Measurements from ENCODE around the gene MYO1D.

MYO1D gene

DNA sequence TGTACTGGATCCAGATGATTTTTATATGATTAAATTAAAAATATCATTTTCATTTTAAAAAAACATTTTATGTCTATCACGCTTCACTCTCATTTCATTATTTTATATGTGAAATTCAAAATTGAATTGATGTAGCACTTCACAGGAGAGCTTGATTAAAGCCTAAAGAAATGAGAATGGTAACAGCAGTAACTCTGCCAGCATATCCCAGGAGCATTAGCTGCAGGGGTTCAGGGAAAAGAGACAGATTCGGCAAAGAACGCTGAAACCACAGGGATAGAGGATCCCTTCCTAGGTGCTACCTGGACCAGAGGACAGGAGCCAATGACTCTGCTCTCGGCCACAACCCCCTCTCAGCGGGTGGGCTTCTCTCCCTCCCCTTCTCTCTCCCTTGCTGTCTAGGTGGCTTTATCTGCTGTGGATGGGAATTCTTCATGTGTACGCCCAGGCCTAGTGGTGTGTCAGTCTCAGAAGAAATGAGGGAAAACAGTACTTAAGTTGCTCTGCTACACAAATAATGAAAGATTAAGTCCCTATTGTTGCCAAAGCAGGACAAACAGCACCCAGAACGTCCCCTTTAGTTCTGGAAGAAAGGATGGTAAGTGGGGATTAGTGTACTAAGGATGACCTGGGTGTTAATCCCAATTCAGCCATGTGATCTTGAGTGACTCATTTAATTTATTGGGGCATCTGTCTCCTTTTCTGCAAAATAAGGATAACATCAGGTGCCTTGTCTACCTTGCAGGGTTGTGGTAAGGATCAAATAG lies 266.9 kb downstream of the MYO1D start:
- no peak for DNase-seq

DNA sequence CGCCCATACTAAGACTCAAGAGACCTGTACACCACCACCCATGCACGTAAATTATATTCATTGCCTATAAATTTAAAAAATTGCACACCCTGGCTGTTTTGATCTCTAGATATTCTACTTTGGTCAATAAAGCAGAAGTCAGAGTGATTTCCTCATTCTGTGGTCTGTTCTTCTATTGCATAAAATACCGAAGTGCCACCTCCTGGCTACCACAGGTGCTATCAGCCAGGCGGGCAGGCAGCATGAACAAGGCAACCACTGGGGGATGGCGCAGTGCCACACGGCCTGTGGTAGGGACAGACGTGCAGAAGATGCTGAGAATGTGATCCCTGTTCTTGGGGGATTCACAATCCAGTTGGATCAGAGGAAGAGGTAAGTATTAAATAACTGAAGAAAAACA lies 267.8 kb downstream of the MYO1D start:
- DNase-seq, result peak in 1 of 2 experiments; percentile 15

DNA sequence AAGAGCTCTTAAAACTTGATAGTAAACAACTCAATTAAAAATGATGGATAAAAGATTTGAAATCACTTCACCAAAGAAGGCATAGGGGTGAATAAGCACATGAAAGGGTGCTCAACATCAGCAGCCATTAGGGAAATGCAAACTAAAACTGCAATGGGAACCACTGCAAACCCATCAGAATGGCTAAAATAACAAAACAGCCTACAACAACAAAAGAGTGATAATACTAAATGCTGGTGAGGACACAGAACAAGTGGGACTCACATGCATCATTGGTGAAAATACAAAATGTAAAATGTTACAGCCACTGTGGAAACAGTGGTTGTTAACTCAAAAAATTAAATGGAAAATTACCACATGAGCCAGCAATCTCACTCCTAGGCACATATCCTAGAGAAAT lies 268.7 kb downstream of the MYO1D start:
- no peak for DNase-seq

DNA sequence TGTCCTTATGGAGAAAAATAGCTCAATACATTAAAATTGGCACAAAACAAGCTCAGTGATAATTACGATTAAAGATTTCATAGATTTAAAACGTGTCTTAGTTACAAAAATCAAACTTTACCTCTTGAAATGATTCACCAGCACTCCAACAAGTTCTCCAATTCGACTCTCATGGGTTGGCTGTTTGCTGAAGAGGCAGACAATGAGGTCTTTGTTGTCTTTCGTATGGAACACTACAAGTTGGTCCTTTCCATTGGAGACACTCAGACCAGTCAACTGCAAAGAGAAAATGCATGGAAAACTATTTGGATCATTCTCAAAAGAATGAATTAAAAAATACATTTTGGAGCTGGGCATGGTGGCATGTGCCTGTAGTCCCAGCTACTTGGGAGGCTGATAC lies 272.0 kb downstream of the MYO1D start:
- DNase-seq, result no peak

DNA sequence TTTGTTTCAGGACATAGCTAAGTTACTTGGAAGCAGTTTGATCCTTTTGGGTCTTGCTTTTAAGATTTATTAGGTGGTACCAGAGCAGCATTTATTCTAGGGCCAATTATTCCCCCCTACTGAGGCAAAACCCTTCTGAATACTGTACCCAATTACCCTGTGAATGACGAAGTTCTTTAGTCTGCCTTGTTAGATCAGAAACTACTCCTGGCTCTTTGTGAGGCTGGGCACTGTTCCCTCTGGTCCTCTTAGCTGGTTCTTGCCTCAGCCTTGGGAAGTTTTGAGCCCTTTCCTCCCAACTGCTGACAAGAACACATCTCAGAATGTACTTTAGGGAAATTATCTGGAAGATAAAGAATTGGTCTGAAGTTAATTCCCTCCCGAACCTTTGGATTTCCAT lies 274.5 kb downstream of the MYO1D start:
- no peak for DNase-seq

DNA sequence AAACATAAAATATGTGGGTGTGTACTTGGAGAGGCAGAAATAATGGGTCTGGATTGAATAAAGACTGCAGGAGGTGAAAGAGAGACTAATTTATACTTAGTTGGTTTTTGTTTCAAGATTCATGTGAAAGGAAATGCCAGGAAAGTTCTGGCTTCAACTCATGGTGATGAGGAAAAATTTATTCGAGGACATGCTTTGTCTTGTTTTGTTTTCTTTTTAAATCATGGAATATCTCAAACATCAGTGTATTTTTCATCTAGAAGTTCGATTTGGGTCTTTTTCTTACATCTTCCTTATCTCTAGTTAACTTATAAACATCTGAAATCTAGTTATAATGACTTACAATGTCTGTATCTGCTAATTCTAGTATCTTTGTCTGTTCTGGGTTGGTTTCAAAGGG lies 275.1 kb downstream of the MYO1D start:
- DNase-seq, result no peak

DNA sequence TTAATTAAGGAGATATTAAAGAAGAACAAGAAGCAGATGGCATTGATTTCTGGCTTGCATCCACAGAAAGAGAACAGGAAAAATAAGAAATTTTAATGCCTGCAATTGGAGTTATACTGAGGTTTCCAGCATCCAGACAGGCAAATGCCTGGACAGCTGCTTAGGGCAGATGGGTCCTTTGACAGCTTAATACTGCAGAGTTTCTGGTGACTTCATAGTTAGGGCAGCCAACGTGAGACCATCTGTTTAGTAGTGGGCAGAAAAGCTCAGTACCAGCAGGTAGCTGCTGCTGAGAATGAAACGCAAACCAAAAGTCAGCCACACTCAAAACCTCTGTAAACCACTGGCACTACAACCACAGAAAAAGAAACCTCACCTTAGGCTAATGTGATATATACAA lies 280.3 kb downstream of the MYO1D start:
- no peak for DNase-seq

DNA sequence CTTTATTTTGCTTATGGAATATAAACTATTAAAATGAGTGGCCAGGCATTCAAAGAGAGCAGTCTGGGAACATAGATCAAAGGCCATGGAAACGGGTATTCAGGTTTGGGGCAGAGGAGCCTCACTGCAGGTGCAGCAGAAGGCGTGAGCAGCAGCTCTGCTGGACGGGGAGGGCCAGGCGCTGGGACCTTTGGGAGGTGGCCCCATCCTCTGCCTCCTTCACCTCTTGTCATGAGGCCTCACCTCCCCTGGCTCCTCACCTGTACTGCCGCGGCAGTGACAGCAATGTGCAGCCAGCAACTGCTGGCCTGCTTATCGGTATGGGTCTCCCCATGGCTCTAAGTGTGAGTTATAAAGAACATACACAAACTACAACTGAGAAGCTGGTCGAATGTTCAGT lies 280.7 kb downstream of the MYO1D start:
- DNase-seq, result no peak

DNA sequence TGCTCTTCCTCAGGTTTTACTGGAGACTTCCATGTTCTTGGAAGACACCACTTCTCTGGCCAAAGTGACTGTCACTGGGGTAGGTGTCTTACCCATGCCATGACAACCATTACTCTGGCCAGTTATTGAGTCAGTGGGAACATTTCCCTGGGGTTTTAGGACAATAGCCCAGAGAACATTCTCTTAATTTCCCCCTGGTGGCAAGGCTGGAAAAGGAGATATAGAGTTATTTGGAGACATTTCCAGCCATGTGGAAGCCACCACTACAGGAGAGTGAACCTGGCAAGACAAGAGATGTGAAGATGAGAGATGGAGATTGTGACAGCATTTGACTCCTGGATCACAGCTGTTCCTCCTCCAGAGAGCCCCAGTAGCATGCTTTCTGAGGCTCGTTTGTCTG lies 283.9 kb downstream of the MYO1D start:
- DNase-seq, result no peak

DNA sequence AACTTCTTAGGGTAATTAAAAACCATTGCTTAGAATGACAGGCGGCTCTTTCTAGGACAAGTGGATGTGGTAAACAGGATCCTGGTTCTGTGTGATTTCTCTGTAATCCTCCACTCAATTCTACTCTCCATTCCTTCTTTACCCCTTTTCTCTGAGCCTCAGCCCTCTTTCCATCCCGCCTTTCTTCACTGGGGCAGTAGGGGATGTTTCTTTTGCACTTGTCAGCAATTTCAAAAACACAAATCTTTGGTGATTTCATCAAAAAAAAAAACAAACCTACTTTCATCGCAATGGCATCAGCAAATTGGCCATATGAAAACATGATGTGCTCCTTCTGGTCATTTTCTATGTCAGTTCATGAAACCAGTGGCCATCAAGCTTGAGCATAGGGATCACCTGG lies 285.5 kb downstream of the MYO1D start:
- DNase-seq, result no peak

DNA sequence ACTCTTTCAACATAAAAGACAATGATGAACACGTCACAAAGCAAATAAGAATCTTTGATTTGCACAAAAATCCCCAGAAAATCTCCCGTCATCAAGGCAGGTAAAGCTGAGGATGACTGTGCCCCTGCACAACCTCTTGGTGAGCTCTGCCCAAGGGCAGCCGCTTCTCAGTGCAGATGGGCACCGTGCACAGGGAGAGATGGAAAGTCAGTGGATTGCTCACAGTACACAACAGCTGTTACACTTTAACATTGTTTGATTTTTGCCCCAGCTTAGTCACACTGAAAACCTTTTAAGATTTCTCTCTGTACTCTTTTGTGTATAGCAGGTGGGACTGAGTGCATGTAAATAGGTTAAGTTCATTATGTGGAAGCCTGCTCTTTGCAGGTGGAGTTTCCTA lies 285.9 kb downstream of the MYO1D start:
- no peak for DNase-seq

DNA sequence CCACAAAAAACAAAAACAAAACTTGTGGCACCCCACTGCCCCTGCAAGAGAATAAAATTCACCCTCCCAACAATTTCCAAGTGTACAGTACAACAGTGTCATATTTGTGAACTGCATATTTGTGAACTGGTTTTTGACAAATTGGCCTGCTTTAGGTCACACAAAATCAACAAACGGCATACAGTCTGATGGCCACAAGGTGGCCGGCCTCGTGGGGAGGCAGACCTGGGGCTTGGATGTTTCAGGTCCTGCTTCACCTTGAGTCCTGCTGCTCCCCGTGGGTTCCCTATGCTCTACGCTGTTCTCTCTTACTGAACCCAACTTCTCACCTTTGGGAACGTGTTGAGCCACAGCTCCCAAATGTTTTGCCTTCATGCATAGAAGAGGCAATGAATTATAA lies 287.9 kb downstream of the MYO1D start:
- DNase-seq, result no peak

DNA sequence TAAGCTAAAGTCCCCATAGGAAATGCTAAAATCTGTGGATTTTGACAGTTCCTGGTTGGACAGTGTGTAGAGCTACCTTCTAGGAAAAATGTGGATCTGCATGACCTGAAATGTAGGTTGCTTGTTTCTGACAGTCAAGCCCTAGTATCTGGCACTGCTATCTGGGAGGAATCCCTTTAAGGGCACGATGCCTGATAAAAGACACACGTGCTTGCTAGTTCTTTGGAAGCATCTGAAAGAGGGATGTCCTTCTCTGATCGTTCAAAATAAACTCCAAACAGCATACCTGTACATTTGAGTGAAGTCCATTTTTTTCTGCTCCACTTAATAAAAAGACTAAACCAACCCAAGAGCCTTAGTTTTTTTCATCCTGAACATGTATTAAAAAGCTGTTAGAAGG lies 288.8 kb downstream of the MYO1D start:
- no peak for DNase-seq

DNA sequence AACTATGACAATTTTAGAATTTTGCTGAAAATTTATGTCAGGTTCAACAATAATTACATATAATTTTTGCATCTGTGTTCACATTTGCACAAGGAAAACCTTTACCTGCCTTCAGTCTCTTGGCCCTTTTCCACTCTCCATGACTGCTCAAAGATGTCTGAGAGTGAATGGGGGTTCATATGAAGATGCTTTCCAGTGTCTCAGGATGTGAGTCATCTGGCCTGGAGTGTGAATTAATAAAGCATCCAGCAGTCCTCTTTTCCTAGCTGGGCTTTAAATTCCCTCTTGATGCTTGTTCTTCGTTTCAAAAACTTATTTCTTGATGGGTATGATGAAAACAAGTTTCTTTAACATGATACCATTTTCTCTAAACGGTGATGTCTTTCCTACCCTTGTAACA lies 290.3 kb downstream of the MYO1D start:
- DNase-seq, result no peak

DNA sequence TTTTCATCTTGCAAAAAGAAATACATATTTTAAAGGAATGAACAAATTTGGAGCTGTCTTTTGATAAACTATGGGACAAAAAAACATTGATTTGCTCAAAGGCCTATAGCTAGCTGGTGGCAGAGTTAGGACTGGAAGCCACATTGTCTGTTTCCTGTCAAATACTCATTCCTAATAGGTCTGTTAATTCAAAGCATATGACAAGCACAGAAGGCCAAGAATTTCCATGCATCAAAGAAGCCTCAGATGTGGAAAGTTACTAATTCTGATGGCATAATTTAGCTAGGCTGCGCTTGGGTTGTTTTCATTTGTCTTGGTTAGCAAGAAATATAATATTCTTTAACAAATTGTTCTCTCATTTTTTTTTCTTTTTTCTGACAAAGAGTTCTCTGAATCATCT lies 292.1 kb downstream of the MYO1D start:
- no peak for DNase-seq

DNA sequence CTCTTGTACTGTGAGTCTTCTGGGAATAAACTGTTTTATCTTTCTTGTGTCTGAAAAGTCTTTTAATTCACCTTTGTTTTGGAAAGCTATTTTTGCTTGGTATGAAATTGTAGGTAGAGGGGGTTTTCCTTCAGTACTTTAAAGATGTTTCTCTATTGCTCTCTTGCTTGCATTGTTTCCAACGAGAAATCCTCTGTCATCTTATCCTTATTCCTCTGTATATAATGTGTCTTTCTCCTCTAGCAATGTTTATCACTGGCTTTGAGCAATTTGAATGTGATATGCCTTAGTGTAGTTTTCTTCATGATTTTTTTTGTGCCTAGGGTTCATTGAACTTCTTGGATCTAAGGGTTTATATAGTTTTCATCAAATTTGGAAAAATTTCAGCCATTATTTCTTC lies 293.9 kb downstream of the MYO1D start:
- DNase-seq, result no peak

DNA sequence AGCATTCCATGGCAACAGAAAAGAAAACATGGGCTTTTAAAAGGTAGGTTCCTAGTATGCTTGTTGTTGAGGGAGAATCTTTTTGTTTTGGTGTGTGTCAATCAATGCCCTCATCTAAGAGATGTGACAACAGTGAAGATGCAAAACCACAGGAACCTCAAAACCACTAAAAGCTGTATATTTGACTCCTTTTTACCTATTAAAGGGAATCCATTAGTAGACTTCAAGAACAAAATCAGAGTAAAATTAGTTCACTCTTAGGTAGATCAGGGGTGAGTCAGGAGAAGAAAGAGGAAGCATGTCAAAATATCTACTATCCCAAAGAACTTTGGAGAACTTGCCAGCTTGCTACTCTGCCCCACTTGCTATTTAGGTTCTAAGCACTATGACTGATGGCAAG lies 301.1 kb downstream of the MYO1D start:
- DNase-seq, result no peak

DNA sequence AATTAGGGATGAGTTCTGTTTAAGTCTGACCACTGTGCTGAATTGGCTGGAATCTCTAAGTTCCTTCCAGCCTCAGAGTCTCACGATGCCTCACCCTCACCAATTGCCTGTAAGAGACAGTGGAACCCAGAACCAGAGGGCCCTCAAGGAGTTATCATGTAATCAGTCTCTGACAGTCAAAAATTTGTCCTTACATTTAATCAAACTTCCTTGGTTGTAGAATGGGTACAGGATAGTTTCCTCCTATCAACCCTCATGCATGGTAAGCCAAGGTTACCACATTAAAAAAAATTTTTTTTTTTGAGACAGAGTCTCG lies 306.9 kb downstream of the MYO1D start:
- DNase-seq, result no peak

DNA sequence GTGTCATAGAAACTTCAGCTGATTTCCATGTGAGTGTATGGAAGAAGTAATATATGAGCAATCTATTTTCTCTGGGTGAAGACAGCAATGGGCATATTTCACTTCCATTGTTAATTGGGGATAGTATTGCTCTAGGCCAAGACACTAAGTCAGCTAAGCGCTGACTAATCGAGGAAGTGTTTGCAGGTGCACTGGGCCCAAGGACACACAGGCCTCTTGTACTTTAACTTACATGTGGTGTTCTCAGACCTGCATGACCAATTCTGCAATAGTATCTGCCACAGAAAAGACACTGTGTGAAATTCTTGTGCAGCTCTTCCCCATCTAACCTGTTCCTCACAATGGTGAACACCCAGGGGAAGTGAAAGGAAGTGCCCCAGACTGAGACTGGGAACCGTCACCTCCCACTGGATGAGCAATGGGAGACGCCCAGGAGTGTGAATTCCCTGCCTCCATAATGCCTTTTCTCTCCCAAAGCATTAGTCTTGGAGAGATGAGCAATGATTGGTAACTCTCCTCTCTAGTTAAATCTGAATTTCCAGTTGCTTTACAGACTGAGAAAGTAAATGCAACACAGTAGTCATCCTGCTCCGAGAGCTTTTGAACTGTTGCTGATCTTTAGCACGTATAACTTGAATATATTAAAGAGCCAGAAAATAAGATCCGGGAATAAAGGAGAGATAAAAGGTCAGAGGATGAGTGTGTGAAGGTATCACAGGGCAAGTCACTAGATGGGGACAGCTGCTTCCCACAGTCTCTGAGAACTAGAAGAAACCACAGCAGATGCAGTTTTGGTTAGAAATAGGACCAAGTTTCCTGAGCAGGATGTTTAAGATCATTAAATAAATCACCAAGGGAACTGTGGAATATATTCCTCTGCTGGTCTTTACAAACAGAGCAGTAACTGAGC lies 307.5 kb downstream of the MYO1D start:
- DNase-seq, result no peak

DNA sequence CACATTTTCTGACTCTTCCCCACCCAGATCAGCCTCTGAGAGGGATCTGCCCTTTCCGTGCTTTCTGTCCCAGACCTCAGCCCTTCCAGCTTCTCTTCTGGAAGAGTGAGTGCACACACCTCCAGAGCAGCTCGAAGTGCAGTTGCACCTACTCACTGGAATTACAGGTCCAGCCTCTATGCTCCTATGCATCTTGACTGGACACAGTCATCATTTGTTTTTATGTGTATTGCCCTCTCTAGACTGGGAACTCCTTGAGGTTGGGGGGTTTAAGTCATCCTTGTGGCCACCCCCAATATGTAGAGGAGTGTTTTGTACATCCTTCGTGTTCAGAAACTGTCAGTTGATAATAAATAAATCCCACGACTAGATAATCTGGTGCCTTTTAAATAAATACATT lies 308.2 kb downstream of the MYO1D start:
- no peak for DNase-seq

DNA sequence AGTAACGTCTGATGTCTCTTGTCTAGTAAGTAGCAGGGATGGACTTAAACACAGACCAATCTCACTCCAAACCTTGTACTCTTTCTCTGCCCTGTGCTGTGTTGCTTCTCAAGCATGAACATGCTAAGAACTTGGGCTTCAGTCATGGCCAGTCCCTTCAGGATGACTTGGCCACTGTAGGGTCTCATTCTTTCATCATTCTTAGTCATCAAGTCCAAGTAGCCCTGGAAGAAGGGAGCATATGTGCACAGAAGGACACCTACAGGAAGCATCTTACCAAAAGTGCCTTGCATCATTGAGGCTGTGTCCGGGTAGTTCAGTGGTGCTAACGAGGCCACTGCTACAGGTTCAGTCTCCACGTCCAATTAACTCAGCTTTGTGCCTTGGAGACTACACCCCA lies 309.4 kb downstream of the MYO1D start:
- no peak for DNase-seq

DNA sequence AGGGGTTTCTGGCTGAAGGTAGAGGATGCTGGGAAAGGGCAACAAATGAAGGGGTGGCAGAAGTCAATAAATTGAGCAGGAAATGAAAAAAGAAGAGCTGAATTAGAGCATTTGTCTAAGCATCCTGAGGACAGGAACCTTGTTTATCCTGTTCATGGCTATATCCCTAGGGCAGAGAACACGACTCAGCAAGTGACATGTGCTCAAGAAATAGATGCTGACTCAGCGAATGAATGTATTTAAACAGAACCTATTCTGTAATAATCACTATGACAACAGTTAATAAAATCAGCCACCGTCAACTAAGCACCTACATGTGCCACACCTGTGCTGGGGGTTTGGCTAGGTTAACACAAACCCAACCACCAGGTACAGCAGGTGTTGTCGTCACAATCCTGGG lies 309.8 kb downstream of the MYO1D start:
- DNase-seq, result no peak

DNA sequence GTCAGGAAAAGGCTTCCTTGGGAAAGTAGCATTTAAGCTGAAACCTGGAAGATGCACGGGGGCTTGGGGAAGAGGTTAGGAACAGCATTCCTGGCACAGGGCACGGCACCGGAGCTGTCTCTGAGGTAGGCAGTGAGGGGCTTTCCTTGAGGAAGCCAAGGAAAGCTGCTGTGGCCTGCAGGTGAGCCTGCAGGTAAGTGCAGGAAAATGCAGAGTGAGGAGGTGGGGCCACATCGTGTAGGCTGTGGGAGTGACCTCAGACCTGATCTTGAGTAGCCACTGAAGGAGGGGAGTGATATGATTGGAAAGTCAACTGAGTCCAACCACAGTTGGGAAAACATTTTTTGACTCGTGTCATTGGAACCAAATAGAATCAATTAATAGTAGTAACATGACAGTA lies 310.6 kb downstream of the MYO1D start:
- DNase-seq, result no peak

DNA sequence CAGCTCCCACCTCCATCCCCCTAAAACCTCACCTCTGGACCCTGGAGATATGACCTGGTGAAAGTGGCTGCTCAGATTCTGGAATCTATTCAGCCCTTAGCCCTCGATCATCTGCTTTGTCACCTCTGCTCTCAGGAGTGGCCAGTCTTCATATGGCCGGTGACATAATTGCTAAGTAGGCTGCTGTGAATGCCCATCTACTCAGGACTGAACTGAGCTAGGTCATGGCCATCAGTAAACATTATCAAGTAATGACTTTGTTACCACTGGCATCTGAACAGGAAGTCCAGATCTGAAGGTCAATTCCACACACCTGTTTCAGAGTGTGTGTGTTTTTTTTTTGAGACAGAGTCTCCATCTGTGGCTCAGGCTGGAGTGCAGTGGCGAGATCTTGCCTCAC lies 311.5 kb downstream of the MYO1D start:
- DNase-seq, result no peak

DNA sequence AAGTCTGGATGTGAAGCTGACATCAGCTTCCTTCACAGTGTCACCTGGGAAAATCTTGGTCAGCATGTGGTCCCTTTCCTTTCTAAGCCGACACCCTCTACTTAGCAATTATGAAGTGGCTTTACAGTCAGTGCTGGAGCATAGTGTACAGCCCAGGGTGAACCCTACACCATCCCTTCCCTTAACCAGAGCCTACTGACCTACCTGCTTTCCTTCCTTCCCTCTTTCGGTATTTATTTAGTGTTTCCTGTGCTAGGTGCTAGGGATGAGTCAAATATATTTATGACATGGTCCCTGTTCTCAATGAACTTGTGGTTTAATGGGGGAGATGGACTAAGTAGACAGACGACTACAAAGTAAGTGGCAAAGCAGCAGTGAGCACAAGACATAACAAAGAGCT lies 312.6 kb downstream of the MYO1D start:
- no peak for DNase-seq

Measured in NCI-H526 (cell line).